Measurements from ENCODE around the gene ARMC9.

ARMC9 gene

DNA sequence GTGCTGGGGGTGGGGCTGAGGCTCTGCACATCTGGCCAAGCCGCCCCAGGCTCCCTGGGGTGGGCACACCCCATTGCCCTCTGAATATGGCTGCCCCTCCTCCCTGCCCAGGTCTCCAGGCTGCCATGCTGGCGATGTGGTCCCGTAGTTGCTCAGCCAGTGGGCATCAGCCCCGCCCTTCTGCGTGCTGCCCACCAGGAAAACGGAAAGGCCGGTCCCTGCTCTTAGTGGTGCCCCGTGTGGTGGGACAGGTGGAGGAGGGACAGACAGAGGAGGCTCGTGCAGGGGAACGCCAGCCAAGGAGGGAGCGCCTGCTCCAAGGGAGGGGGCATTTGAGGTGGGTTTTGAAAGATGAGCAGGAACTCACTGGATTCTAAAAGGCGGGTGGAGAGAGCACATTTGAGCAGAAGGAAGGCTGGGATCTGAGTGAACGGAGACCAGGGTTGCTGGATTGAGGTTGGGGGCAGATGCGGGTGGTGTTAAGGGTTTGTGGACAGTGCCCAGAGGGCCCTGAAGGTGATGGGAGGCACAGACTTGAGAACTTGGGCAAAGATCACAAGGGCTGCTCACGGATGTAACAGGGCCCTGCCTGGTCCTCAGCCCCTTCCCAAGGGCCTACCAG, 190.4 kb downstream of the ARMC9 start:
- Mint-ChIP-seq H3K4me3 (no peak overlapping the region), H3K9me3 (peaks cover 6% of the 10 kb centered on the region)

DNA sequence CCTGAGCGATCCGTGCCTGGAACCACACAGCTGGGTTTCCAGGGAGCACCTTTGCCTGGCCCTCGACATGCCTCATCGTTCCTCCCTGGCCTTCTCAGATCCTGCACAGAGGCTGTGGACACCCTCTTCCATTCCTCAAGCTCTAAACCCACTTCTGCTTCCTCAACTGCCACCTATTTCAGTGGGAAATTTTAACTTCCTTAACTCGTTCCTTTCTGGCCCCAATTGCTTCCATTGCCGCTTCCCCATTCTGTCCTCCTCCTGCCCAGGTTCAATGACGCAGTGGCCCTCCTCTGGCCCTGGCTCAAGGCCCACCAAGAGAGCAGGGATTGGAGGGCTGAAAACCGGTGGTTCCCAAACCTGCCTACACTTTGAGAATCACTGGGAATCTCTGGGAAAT, 192.2 kb downstream of the ARMC9 start:
- Mint-ChIP-seq H3K36me3 (ENCODE audit: low read depth) (no peaks in the 10 kb centered on the region), H3K4me3 (no peak overlapping the region), H3K4me1 (ENCODE audit: low read depth) (peaks cover 18% of the 10 kb centered on the region), H3K27me3 (peaks cover 26% of the 10 kb centered on the region), H3K9me3 (no peaks in the 10 kb centered on the region), H3K27ac (no peak overlapping the region)
- DNase-seq: no peak

More for the DNA sequence above, 190.4 kb downstream of the ARMC9 start:
- Mint-ChIP-seq H3K36me3 (ENCODE audit: low read depth) (no peaks in the 10 kb centered on the region), H3K4me1 (ENCODE audit: low read depth) (peaks cover 9% of the 10 kb centered on the region), H3K27ac (no peak overlapping the region), H3K27me3 (peaks cover 14% of the 10 kb centered on the region)
- no peak for DNase-seq

DNA sequence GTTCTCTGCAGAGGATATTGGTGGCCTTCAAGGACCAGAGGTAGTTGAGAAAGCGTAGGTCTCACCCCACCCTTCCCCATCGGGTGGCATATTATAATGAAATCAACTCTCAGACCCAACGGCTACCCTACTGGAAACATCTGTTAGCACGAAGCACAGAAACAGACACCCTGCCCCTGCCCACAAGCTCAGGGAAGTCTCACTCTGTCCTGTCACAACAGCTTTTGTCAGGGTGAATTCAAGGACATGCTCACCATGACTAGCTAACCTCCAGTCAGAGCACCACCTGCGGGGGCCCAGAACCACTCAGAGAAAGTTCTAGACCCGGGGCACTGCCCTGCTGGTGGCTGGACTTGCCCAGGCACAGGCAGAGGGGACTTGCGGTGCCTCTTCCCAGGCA, 193.6 kb downstream of the ARMC9 start:
- no peak overlapping the region for H3K4me3 Mint-ChIP-seq
- H3K4me1 Mint-ChIP-seq (ENCODE audit: low read depth): peaks cover 25% of the 10 kb centered on the region
- H3K36me3 Mint-ChIP-seq (ENCODE audit: low read depth): no peaks in the 10 kb centered on the region
- no peaks in the 10 kb centered on the region for H3K9me3 Mint-ChIP-seq
- H3K27me3 Mint-ChIP-seq: peaks cover 35% of the 10 kb centered on the region
- no peak overlapping the region for H3K27ac Mint-ChIP-seq
- no peak for DNase-seq

DNA sequence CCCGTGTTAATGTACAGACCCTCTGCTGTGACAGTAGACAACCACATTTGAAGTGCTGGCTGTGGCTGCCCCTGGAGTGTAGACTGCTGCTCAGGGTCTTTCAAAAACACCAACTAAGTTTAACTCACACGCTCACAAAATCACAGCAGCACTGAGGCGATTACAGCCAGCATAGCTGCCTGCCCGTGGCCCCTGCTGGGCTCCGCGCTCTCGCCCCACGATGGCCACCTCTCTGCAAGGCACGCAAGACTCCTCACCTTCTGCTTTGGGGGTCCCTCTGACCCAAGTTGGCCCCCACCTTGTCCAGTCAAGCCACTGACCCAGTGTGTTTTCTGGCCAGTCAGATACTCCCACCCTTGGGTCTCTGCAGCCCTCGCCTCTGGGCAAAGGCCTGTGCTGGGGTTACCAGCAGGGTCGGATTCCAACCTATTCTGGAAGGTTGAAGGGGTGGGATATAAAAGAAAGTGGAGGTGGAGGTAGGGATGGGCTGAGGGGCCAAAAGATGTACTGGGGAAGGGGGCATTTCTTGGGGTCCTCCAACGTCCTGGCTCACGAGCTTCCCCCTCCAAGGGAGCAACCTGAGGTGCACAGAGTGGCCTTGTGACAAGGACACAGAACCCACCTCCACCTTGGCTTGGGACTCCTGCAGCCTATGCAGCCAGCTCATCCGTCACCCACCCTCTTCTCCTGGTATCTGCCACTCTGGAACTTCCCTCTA, 194.2 kb downstream of the ARMC9 start:
- Mint-ChIP-seq H3K9me3 (no peaks in the 10 kb centered on the region), H3K4me3 (no peak overlapping the region), H3K27ac (no peak overlapping the region), H3K36me3 (ENCODE audit: low read depth) (no peaks in the 10 kb centered on the region), H3K4me1 (ENCODE audit: low read depth) (peaks cover 28% of the 10 kb centered on the region), H3K27me3 (peaks cover 39% of the 10 kb centered on the region)
- DNase-seq: no peak

DNA sequence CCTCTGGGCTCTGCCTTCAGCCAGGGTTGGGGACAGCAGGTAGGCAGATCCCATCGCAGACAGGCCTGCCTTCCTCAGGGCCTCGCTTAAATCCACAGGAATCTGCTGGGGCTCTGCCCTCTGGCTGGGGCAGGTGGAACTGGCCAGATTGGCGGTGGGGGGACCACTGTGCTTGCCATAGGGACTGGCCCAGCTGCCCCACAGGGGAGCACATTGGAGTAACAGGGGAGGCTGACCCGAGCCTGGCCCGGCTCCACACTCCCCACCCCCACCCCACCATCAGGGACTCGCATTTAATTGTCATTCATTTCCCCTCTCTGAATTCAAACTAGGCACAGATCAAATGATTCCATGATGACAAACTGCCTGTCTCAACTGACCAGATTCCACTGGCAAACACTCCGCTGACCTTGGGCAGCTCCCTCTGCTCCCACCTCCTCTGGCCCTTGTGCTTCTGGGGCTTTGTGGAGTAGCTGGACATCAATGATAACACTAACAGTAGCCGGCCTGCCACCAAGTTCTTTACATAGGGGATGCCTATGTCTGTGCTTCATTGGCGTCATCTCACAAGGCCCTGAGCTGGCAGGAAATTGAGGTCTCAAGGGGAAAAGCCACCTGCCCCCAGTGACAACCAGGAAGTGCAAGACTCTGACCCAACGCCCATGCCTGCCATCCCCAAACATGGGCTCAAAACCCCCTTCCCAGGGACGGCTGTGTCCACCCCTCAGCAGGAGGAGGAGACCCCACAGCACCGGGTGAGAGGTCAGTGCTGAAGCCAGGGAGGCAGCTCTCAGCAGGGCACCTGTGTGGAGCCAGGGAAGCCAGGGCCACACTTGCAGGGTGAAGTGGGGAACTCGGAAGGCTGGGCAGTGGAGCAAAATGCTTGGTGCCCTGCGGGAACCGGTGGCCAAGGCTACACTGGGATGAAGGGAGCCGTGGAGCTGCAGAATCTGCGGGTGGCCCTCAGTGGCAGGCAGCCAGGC, 195.0 kb downstream of the ARMC9 start:
- DNase-seq: peak; percentile 41
- peak overlapping the region; percentile 87 for H3K27ac Mint-ChIP-seq
- no peaks in the 10 kb centered on the region for H3K36me3 Mint-ChIP-seq (ENCODE audit: low read depth)
- peak overlapping the region; percentile 56 for H3K4me3 Mint-ChIP-seq
- H3K9me3 Mint-ChIP-seq: no peaks in the 10 kb centered on the region
- H3K27me3 Mint-ChIP-seq: peaks cover 41% of the 10 kb centered on the region
- H3K4me1 Mint-ChIP-seq (ENCODE audit: low read depth): peaks cover 28% of the 10 kb centered on the region

DNA sequence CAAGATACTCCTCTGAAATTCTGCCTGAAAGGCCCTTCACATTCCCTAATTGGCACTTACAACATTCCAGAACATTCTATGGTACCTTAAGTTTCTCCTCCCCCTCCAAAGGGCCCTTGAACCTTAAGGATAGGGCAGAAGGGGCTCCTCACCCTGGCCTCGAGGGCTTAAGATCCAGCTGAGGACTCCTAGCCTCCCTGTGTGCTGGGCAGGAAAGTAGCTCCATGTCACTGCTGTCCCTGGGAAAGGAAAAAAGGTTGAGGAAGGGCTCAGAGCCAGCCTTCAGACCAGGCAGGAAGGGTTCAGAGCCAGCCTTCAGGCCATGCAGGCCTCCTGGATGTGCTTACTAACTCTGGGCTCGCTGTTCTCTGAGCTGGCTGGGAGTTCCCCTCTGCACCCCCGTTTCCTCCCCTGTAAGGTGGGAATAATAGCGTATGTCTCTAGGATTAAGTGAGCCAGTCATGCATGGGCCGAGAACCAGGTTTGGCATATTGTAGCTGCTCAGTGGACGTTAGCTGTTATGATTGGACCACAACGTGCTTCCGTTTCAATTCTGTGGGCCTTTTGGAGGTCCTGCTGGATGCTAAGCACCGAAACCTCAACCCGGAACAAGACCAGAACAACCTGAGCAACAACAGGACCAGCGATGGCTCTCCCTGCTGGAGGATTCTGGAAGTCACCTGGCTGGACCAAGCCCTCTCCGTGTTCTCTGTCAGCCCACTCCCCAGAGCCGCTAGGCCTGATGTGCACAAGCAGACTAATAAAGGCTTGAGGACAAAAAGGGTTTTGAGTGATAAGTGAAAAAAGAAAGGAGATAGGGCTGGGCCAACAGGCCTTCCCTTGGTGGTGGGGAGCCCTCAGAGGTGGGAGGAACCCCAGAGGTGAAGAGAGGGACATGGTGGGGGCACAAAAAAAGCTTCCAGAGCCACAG, 196.0 kb downstream of the ARMC9 start:
- peak overlapping the region; percentile 56 for H3K4me3 Mint-ChIP-seq
- DNase-seq: no peak
- no peaks in the 10 kb centered on the region for H3K9me3 Mint-ChIP-seq
- peaks cover 28% of the 10 kb centered on the region for H3K4me1 Mint-ChIP-seq (ENCODE audit: low read depth)
- H3K36me3 Mint-ChIP-seq (ENCODE audit: low read depth): no peaks in the 10 kb centered on the region
- H3K27me3 Mint-ChIP-seq: peaks cover 41% of the 10 kb centered on the region
- no peak overlapping the region for H3K27ac Mint-ChIP-seq

DNA sequence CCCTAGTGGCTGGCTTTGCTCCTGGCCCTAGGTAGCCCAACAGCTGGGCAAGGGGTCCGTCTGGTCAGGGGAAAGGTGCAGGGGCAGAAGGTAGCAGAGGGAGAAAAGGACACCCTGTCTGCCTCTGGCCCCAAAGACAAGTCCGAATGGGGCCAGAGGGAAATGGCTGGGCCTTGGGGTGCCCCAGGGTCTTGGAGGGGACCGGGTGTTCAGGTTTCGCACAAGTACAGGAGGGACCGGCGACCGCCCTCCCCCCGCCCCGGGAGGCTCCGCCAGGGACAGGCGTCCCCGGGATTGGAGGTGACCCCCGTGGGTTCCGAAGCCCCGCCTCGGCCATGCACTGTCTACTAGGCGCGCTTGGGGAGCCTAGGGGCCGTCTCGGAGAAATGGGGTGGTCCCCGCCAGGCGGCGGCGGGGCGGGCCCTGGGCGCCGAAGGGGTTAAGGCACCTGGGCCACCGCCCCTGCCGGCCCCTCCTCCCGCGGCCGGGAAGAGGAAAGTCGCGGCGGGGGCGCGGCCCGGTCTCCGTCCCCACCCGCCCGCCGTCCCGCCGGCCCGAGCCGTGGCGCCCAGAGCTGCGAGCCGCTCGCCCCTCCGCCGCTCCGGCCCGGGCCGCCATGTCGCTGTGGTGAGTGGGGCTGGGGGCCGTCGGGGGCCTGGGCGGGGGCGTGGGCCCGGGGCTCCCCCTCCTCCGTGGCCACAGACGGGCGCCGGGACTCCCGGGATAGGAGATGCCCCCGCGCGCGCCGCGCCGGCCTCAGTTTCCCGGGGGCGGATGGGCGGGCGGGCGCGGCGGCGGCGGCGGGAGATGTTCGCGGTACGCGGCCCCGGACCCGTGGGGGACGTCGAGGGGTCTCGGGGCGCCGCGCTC, 197.0 kb downstream of the ARMC9 start, which contains the start of gene B3GNT7:
TSS of gene B3GNT7 (plus strand) at position 523 of the 870 bp plus-strand sequence. CDS start at position 617, 94 bp downstream.
- H3K36me3 Mint-ChIP-seq (ENCODE audit: low read depth): no peaks in the 10 kb centered on the region
- no peaks in the 10 kb centered on the region for H3K9me3 Mint-ChIP-seq
- H3K4me3 Mint-ChIP-seq: peak within 1 kb of the TSS; percentile 31
- no peak for DNase-seq
- peaks cover 41% of the 10 kb centered on the region for H3K27me3 Mint-ChIP-seq
- no peak within 1 kb of the TSS for H3K27ac Mint-ChIP-seq
- peaks cover 28% of the 10 kb centered on the region for H3K4me1 Mint-ChIP-seq (ENCODE audit: low read depth)

DNA sequence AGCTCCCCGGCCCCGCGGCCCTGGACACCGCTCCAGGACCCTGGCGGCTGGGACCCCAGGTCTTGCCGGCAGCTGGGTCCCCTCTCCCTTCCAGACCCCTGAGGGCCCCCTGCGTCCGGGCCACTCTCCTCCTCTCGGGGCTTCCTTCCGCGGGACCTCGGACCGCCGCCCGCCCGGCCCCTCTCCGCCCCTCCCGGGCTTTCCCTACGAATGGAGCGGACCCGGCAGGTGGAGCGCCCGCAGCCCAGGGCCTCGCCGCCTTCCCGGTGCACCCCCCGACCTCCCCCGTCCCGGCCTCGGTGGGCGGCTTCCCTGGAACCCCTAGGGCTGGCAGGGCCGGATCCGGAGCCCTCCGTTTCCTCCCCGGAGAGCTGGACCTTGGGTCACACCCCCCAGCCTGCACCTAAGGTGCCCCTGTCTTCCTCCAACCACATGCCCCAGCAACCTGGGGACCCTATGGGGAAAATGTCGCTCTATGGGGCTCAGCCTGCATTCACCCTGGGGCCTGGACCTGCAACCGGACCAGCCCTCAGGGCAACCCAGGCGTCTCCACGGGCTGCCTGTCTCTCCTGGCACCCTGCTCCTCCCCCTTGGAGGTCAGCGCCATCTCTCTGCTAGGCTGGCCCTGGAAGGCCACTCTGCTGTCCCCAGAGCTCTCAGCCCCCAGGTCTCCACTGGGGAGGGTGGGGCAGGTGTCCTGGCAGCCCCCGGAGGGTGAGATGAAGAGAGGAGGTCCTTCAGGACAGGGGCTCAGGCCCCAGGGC, 197.8 kb downstream of the ARMC9 start:
- no peaks in the 10 kb centered on the region for H3K9me3 Mint-ChIP-seq
- no peaks in the 10 kb centered on the region for H3K36me3 Mint-ChIP-seq (ENCODE audit: low read depth)

DNA sequence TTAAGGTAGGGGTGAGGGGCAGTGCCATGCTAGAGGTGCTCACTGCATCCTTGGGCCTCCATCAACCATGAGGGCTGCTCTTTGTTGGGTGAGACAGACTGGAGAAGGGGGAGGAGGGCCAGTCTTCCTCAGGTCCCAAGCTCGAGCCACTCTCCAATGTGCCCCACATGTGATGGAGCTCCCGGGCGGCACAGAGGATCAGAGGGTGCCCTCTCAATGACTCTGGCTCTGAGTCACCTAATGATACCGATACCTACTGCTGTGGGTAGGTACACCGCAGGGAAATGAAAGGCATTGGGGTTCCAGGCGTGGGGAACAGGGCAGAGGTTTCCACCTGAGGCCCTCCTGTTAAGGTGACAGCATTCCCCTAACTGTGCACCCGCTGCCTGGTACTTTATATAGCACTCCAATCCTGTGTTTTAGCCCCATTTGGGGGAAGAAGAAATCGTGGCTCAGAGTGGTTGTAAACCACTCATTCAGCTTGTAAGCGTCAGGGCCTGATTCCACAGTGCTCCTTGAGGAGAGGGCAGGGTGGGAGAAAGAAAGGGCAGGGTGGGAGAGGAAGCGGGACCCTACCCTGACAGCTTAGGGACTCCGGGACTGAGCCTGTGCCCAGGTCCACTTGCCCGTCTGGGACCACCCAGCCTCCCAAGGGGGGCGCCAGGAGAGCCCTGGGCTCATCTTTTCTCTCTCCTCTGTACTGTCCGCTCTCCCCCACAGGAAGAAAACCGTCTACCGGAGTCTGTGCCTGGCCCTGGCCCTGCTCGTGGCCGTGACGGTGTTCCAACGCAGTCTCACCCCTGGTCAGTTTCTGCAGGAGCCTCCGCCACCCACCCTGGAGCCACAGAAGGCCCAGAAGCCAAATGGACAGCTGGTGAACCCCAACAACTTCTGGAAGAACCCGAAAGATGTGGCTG, 198.8 kb downstream of the ARMC9 start:
- H3K4me1 Mint-ChIP-seq (ENCODE audit: low read depth): peaks cover 28% of the 10 kb centered on the region
- H3K27me3 Mint-ChIP-seq: peaks cover 37% of the 10 kb centered on the region
- peak overlapping the region; percentile 23 for H3K4me3 Mint-ChIP-seq

More for the DNA sequence above, 197.8 kb downstream of the ARMC9 start:
- Mint-ChIP-seq H3K27me3 (peaks cover 41% of the 10 kb centered on the region), H3K4me3 (peak overlapping the region; percentile 31), H3K27ac (no peak overlapping the region), H3K4me1 (ENCODE audit: low read depth) (peaks cover 28% of the 10 kb centered on the region)
- no peak for DNase-seq

DNA sequence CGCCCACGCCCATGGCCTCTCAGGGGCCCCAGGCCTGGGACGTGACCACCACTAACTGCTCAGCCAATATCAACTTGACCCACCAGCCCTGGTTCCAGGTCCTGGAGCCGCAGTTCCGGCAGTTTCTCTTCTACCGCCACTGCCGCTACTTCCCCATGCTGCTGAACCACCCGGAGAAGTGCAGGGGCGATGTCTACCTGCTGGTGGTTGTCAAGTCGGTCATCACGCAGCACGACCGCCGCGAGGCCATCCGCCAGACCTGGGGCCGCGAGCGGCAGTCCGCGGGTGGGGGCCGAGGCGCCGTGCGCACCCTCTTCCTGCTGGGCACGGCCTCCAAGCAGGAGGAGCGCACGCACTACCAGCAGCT, 199.5 kb downstream of the ARMC9 start:
- H3K27ac Mint-ChIP-seq: no peak overlapping the region
- H3K4me1 Mint-ChIP-seq (ENCODE audit: low read depth): peaks cover 28% of the 10 kb centered on the region
- H3K27me3 Mint-ChIP-seq: peaks cover 37% of the 10 kb centered on the region
- no peak overlapping the region for H3K4me3 Mint-ChIP-seq
- H3K36me3 Mint-ChIP-seq (ENCODE audit: low read depth): no peaks in the 10 kb centered on the region
- no peak for DNase-seq
- H3K9me3 Mint-ChIP-seq: no peaks in the 10 kb centered on the region

More for the DNA sequence above, 198.8 kb downstream of the ARMC9 start:
- H3K27ac Mint-ChIP-seq: no peak overlapping the region
- H3K9me3 Mint-ChIP-seq: no peaks in the 10 kb centered on the region
- peak; percentile 42 for DNase-seq
- H3K36me3 Mint-ChIP-seq (ENCODE audit: low read depth): no peaks in the 10 kb centered on the region

DNA sequence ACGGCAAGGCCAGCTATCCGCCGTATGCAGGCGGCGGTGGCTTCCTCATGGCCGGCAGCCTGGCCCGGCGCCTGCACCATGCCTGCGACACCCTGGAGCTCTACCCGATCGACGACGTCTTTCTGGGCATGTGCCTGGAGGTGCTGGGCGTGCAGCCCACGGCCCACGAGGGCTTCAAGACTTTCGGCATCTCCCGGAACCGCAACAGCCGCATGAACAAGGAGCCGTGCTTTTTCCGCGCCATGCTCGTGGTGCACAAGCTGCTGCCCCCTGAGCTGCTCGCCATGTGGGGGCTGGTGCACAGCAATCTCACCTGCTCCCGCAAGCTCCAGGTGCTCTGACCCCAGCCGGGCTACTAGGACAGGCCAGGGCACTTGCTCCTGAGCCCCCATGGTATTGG, 200.2 kb downstream of the ARMC9 start:
- H3K9me3 Mint-ChIP-seq: no peaks in the 10 kb centered on the region
- no peak overlapping the region for H3K27ac Mint-ChIP-seq
- DNase-seq: no peak
- peaks cover 30% of the 10 kb centered on the region for H3K27me3 Mint-ChIP-seq
- H3K36me3 Mint-ChIP-seq (ENCODE audit: low read depth): no peaks in the 10 kb centered on the region
- H3K4me3 Mint-ChIP-seq: no peak overlapping the region
- peaks cover 21% of the 10 kb centered on the region for H3K4me1 Mint-ChIP-seq (ENCODE audit: low read depth)

All from activated T-cell treated with anti-CD3 and anti-CD28 coated beads, Interleukin-2, amount 50 U/mL, for 24 hours (primary cell).